Measurements from ENCODE around the gene CHRNB4.

Gene CHRNB4

DNA sequence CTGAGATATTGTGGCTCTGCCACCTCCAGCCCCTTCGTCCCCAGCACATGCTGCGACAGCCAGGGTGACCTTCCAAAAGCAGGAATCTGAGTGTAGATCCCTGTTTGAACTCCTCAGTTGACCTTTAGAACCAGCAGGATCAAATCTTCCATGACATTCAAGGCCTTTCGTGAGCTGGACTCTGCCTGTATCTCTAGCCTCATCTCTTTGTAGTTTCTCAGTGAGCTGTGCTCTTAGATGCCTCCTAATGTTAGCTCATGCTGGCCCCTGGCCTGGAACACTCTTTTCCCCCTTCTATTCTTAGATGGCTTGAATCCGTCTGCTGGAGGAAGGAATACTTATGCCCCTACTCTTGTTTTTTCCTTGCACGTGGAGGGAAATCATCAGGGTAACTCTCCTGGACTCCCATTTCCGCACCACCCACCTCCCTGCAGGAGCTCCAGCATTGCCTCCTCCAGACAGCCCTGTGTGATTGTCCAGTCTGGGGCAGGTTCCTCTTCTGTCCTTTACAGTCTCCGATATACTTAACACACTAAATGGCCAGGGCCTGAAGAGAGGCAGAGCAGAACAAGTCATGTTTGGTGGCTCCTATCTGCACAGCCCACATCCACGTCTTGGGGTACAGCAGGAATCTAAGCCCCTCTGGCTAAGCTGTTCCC is 26.7 kb upstream of the CHRNB4 start:
- DNase-seq: no peak

DNA sequence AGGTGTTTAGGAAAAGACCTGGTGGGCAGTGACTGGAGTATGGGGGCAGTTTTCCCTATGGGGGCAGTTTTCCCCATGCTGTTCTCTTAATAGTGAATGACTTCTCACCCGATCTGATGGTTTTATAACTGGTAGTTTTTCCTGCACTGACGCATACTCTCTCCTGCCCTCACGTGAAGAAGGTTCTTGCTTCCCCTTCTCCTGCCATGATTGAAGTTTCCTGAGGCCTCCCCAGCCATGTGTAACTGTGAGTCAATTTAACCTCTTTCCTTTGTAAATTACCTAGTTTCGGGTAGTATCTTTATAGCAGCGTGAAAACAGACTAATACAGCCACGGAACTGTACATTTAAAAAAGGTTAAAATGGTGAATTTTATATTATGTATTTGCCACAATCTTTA is 25.0 kb upstream of the CHRNB4 start:
- DNase-seq: no peak

DNA sequence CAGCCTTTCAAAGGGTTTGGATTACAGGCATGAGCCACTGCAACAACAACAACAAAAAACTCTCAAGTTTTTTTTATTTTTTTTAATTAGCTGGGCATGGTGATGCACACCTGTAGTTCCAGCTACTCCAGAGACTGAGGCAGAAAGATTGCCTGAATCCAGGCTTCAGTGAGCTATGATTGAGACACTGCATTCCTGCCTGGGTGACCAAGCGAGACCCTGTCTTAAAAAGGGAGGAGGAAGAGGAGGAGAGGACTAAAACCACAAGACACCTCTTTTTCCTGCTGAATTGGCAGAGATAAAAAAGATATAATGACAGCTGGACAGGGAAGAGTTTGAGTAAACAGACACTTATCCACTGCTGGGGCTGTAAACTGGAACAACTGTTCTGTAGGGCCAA is 22.7 kb upstream of the CHRNB4 start:
- DNase-seq: no peak

DNA sequence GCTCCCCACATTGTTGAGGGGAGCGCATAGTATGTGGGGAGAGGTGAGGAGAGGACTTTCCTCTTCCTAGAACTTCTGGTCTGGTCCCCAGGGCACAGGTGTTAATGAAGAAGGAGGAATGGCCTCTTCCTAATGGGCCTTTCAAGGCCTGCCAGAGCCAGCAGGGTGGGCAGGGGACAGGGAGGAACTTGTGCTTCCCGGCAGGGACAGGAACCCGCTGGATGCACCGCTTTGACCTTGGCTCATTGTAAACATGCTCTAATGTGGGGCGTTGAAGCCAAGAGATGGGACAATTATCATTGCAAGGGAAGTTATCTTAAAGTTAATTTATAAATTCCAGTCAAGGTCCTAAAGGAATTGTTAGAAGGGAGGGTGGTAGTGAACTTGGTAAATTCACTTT is 21.0 kb upstream of the CHRNB4 start:
- DNase-seq: no peak

DNA sequence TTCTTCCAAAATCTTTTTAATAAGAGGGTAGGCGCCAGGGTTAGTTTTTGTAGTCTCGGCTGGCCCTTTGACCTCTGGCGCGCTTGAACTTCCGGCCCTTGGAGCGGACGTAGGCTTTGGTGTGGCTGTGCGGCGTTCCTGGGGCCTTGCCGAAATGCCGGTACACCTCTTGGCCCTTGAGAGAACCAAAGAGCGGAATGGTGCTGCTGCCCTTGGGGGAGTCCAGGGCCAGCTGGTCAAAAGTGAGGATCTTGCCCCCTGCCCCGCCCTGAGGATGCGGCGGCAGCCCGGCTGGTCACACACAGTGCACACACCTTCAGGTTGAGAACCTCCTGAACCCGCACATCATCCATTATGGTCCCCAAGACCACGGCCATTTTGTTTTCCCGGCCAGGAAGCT is 20.0 kb upstream of the CHRNB4 start:
- DNase-seq: no peak

DNA sequence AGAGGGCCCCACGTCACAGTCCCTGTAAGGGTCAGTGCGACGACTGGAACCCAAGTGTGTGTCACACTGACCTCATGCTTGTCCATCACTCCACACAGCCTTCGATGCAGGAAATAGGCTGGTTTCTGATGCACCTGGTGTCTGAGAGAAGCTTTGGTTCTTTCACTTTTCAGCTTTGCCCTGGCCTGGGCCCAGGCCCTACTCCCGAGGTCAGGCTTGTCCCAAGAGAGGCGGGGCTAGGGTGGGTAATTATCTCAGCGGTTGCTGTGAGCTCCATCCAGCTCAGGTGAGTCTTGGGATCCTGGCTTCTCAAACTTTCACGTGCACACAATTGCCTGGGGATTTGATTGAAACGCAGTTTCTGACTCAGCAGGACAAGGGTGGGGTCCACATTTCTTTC is 19.6 kb upstream of the CHRNB4 start:
- no peak for DNase-seq

DNA sequence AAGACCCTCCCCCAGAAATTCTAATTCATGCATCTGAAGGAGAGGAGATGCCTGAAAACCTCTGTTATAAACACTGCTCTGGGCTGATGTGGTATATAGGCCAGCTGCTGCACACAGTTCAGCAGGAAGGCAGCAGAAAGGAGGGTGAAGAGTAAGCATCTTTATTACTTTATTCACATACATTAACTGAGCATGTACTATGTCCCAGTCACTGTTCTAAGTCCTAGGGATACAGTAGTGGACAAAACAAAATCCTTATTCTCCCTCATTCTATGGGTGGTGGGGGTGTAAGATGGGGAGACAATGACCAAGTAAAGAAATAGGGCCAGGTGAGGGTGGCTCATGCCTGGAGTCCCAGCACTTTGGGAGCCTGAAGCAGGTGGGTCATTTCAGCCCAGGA is 17.8 kb upstream of the CHRNB4 start:
- DNase-seq: no peak

DNA sequence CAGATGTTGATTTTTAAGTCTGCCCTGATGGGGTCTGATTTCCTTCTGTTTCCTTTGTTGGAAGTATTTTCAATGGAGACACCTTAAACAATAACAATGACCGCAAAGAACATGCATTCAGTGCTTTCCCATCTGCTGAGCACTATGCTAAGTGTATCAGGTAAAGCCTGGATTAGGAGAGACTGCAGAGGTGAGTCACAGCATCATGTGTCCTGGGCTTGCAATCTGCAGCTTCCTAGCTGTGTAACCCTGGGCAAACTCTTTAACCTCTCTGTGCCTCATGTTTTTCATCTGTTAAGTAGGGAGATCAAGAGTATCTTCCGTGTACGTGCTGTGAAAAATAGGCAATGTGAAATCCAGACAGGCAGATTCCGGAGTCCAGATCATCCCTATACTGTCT is 13.3 kb upstream of the CHRNB4 start:
- no peak for DNase-seq

DNA sequence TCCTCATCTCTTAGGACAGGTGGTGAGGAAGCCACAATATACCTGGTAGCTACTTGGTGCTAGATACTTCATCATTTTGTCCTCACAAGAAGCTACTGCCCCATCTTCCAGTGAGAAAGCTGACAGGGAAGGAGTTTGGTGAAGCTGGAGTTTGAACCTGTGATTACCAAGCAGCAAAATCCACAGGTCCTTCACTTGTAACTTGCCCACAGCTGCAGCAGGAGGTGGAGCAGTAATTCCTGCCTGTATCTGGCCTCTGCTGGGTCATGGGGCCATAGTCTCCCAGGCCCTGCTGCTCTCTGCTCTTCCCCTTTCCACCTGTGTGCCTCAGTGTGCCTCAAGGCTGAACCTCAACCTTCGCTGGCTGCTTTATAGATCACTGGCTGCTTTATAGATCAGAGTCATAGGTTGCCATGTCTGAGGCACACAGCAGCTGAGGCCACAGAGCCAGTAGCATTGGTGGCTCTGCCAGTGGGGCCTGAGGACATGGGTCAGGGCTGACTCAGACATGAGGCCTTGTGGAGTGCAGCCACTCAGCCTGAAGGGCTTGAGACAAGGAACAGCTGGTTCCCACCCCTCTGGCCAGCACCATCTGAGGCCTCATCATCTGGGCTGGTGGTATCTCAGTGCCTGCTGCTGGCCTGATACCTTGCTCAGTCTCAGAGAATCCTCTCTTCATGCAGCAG is 11.1 kb upstream of the CHRNB4 start:
- no peak for DNase-seq

DNA sequence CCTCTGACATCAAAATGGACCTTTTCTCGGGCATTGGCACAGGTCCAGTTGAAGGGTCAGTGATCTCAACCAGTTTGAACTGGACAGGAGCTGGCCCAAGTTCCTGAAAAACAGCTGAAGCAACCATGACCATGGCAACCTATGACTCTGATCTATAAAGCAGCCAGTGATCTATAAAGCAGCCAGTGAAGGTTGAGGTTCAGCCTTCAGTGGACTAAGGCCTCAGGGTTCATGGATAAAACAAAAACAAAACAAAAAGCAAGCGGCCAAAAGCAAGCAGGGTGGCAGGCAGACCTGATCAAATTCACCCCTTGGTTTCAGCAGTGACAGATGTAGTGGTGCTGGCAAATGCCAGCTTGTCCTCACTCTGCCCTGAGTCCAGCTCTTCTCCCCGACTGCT is 10.0 kb upstream of the CHRNB4 start:
- DNase-seq: no peak

DNA sequence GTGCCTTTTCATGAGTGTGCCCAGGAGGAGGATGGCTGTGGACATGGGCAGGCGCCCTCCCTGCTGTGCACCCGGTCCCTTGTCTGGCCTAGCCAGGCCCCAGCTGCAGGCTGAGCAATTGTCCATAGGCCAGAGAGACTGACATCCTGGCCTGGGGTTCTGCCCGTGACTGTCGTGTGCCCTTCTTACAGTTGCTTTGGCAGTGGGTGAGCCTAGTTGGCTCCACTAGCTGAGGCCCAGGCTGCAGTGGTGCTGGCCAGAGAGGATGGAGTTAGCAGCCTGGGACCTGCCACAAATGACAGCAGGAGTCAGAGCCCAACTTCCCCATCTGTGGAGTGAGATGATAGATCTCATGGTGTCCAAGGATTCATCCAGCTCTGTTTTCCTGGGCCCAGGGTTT is 9.0 kb upstream of the CHRNB4 start:
- no peak for DNase-seq

DNA sequence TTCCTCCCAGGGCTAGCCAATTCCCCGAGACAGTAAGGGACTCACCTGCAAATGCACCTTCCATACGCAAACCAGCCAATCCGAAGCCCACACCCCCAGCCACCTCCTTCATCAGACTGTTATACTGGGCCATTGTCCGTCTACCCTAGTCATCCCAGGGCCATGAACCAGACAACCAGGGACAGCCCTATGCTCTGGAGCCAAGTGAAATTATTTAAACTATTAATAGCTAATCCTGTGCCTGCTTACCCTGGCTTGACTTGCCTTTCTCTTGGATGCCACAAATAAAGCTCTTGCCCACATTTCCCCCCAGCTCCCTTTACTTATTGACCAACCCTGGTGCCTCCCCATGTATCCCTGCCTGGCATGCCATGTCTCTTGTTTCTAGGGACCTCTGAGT is 4.0 kb upstream of the CHRNB4 start:
- DNase-seq: no peak

DNA sequence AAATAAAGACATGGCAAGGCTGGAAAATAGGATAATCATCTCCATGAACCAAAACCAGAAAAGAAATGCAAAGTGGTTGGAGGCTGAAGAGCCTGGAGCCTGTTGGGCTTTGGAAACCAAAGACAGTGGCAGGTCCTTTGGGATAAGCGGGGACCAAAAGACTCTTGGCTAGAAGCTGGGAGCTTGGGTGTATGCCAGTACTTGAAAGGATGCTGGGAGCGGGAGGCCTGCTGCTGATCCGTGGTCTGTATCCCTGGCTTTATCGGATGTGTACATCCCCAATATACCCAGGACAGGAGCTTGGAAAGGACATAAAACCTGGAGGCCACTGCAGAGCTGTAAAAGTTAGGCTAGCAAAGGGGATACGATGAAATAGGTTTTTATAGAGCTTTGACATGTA is 1.3 kb upstream of the CHRNB4 start:
- DNase-seq: no peak

DNA sequence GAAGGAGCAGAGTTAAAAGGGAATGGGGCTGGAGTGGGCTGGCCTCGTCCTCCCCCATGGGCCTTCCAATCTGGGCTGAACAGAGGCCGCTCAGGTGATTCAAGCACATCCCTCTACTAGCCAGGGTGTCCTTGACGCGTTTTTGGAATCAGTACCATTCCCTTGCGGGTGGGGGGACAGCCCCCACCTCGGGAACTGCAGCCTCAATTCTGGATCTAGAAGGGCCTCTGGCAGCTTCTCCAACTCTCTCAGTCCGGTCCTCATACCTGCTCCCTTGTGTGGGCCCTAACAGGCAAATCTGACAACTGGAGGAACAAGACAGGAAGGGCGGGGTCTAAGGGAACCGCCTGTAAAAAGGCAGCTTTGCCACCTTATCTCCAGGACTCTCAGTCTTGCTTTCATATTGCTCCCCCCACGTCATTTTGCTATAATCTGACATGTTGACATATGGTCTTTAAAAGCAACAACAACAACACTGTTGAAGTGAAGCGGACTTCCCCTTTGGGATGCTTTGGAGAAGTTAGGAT is 802 bp upstream of the CHRNB4 start:
- no peak for DNase-seq

DNA sequence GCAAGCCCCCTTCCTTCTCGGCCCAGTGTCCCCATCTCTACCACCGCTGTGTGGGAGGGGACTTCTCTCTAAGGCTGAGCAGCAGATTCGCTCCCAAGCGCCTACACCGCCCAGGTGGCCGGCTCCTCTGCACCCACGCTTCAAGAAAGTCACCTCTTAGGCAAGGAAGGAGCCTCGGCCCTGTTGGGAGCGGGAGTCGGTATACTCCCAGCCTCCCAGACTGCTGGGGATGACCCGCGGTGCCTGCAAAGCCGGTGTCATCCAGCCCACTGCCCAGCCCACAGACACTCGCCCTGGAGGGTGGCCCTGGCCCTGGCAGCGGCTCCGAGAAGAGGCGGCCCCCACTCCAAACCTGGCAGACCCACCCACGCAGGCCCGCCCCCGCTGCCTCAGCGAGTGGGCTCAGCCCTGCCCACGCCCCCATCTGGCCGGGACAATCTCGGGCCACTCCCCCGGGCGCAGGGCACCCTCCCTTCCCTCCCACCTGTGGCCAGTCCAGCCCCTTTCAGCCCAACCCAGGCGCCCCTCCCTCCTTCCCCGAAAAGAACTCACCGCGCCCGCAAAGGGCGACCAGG is 396 bp downstream of the CHRNB4 start:
- DNase-seq: no peak

DNA sequence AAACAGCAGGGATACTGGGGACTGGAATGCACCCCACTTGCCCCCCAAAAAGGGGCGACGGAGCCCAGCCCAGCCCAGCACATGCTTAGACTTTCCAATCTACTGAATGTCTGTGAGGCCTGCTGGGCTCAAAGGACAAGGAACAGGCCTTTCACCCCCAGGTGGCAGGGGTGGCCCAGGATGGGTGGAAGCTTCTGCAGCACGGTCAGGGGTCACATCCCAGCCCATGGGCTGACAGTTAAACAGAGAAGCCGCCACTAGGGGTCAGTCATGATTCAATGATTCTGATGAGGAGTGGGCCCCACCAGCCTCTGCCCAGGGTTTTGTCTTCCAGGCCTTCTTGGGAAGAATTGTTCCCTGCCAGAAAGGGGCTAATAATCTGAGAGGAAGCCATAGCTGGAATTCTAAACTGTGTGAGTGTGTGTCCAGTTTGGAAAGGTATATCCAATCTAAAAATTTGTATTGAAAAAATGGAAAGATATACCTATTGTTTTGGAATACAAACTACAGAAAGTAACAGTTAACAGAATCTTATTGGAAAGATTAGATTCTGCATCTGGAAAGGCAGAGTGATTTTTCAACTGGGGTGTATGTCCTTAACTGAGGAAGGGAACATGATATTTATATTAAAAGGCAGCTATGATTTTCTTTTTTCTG is 2.2 kb downstream of the CHRNB4 start:
- peak; percentile 77 for DNase-seq

DNA sequence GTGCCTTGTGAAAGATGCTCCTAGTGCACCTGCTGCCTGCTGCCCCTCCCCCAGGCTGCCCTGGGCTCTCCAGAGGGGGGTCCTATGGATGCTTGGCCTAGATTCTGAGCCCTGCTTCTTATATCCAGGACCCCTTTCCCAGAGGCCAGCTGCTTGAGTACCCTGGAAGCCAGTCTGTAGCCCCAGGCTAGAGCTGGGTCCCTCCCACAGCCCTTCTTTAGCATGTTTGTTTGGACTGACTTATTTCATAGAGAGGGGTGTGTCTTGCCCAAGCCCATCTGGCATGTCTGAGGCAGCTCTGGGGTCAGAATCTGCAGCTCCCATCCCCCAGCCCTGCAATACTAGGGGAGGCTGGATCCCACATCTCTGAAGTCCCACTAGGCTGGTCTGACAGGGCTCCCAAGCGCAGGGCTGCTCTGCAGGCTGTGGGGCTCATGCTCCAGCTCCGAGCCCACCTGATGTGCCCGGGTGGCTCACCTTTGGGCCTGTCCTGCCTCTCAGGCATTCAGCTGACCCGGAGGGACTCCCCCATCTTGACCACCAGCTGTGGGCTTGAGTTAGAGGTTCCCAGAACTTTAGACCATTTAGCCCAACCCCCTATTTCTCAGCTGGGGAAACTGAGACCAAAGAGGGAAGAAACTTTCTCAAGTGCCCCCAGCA is 3.1 kb downstream of the CHRNB4 start:
- DNase-seq: no peak

DNA sequence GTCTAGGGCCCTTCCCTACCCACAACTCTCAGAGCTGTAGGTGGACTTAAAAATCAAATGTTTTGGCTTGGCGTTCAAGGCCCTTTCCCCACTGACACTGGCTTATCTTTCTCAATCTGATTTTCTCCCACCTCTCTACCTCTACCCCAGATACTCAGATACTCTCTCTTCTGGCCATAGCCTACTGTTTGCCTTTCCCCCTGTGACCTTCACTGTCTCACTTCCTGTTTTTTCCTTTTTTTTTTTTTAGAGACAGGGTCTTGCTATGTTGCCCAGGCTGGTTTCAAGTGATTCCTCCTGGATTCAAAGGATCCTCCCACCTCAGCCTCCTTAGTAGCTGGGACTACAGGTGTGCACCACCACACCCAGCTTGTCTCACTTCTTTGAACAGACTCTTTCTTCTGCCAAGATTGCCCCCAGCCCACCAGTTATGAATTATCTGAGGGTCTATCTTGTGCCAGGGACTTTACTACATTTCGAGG is 4.6 kb downstream of the CHRNB4 start:
- DNase-seq: no peak

DNA sequence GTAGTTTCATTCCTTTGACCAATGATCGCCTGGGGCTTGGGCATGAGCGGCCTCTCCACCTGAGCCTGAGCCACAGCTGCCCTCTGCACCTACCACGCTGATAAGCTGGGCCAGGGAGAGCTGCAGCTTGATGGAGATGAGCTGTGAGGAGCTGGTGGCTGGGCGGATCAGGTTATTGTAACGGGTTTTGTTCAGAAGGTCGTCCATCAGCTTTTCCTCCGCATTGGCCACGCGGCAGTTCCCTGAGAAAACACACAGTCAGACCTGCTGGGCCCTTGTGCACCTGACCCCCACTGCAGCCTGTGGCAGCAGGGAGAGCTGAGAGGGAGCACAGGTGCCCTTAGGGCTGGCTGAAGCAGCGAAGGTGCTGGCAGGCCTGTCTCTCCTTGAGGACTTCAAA is 5.7 kb downstream of the CHRNB4 start:
- no peak for DNase-seq

DNA sequence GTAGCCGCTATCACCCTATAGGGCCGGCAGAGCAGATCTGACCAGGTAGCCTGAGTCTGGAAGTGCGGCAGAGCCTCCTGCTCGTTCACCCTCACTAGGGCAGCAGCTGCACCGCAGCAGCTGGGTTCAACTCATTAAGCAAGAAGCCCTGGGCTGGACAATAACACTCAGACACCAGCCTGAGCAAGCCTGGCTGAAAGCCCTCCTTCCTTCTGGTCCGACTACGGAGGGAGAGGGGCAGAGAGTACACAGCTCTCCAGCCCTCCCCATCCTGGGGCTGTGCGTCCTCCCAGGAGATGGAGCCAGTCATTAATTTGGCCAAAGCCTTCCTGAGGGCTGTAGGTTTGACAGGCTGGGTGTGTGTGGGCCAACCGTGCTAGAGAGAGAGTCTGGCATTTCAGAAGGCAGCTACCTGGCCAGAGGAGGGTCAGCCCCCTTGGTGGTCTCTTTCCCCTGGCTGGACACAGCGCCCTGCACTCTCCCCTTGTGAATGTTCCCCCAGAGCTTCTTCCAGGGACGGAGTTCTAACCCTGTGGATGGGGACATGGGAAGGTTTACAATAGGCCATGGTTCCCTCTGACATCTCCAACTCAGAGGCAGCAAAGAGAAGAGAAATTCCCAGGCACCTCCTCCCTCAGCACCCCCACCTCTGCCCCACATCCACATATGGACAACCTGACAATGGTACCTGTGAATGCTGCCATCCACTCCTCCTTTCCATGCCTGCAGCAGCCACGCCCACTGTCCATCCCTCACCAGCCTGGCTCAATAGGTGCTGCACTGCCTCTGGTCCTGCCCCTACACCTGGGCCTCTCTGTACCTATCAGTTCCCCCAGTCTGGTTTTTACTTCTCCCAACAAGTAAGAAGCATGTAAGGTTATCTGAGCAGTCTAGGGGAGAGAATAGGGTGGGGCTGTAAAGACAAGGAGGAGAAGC is 6.5 kb downstream of the CHRNB4 start:
- no peak for DNase-seq

DNA sequence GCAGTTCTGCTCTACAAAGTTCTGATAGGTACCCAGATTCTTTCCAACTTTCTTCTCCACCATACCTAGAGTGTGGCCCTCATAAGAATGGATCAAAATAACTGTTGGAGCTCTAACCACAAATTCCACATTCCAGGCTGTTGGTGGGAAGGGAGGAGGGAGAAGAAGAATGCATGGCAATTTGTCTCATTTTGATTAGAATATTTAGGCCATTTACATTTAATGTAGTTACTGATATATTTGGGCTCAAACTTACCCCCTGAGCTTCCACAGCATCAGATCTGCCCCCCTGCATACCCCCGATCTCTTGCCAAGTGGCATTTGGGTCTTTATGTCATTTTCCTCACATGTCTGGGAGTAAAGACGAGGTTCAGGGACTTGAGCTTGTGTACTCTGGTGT is 7.7 kb downstream of the CHRNB4 start:
- DNase-seq: no peak
